Neural progenitor cell (in vitro differentiated cells): ENCODE measurements around the gene PBOV1.

Source experiments
- EZH2 ChIP-seq: fragments of 200-600 bp; sonication (generic); IDR thresholded peaks from 2 replicates; pipeline ENCODE4 v1.6.1; 2017; ENCODE audit warnings: antibody characterized with exemption, mild to moderate bottlenecking, moderate library complexity
- TF ChIP-seq, protein P1 (sequence below): fragments of 200-600 bp; sonication (generic); IDR thresholded peaks from 2 replicates; pipeline ENCODE4 v1.5.1; 2017; ENCODE audit warnings: antibody characterized with exemption, mild to moderate bottlenecking

DNA sequence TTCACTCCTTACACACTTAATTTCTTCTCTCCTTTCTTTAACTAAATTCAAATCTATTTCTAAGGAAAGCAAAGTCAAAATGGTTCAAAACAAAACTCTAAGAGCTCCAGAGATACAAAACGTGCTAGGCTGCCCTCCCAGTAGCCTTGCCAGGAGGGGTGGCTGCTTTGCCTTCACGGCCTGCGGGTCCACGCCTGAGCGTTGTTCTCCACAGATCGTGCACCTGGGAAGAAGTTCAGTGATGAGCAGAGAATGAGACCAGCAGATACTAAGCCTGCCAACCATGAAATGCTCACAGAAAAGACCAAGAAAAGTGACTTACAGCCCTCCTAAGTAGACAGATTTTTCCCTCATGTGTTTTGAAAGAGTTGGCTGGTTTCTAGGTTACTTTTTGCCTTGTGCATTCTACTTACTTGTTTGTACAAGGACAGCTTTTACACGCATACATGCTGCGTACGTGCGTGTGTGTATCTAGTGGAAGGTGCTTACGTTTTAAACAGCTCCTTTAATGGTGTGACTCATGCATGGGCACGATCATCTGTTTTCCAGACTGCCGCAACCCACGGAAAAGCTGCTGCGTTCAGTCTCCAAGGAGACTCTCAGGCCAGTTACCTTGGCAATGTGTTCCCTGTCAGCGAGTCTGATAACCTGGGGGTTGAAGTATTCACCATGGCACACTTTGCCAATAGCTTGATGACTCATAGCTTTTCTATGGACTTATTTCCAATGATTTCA lies 32.4 kb upstream of the PBOV1 start:
- TF ChIP-seq, protein P1, sequence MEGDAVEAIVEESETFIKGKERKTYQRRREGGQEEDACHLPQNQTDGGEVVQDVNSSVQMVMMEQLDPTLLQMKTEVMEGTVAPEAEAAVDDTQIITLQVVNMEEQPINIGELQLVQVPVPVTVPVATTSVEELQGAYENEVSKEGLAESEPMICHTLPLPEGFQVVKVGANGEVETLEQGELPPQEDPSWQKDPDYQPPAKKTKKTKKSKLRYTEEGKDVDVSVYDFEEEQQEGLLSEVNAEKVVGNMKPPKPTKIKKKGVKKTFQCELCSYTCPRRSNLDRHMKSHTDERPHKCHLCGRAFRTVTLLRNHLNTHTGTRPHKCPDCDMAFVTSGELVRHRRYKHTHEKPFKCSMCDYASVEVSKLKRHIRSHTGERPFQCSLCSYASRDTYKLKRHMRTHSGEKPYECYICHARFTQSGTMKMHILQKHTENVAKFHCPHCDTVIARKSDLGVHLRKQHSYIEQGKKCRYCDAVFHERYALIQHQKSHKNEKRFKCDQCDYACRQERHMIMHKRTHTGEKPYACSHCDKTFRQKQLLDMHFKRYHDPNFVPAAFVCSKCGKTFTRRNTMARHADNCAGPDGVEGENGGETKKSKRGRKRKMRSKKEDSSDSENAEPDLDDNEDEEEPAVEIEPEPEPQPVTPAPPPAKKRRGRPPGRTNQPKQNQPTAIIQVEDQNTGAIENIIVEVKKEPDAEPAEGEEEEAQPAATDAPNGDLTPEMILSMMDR = no peak
- TF ChIP-seq EZH2 = no peak
